GM12891 (cell line): ENCODE measurements around the gene GMEB1.

ENCODE experiments used
- POLR2A ChIP-seq: IDR thresholded peaks from 2 replicates; pipeline ENCODE4 v1.6.1; 2011; ENCODE audit warnings: low read depth, low read length, control low read depth
- POLR2AphosphoS5 ChIP-seq: IDR thresholded peaks from 2 replicates; pipeline ENCODE4 v1.6.1; 2011; ENCODE audit warnings: low read depth, low read length, control low read depth
- SPI1 ChIP-seq: IDR thresholded peaks from 2 replicates; pipeline ENCODE4 v1.6.1; 2011; ENCODE audit warnings: low read depth, low read length, control low read depth

- TF ChIP-seq POLR2A (no peak), POLR2AphosphoS5 (no peak; the same call in 1 of the 2 replicates), SPI1 (no peak)
Measured at GRCh38 chr1:28737307-28738132, 68.9 kb downstream of the GMEB1 start.
